ENCODE data around the gene ANK3. TPM values are rescaled to one million over a fixed set of nuclear protein-coding genes. Genes with fewer than 3 reads are reported as not detected.

ANK3 gene
- total and polyA plus RNA-seq, 2 experiments from 2014 or later, result 46.5 to 85.2 TPM

- TF ChIP-seq ZNF462 (CRISPR knock-in tag; IDR thresholded peaks at IDR 0.05) (no peak), STAT1 (IDR thresholded peaks at IDR 0.05; ENCODE audit: unreplicated experiment) (no peak)
Observed at GRCh38 chr10:60417024-60417423, 27.3 kb upstream of the ANK3 start (continued).

GRCh38 chr10:60414877-60415585, 25.4 kb upstream of the ANK3 start:
- no peaks in the 10 kb centered on the region for H3K36me3 Mint-ChIP-seq (ENCODE audit: low read depth)
- DNase-seq (ENCODE audit: low spot score) (peak; percentile 48), ATAC-seq (peak; percentile 71)
- Histone ChIP-seq H3K4me3 (no peak overlapping the region), H3K27ac (ENCODE audit: low read depth) (no peak overlapping the region), H2AFZ (no peak overlapping the region), H3K27me3 (ENCODE audit: insufficient read depth) (peaks cover 27% of the 10 kb centered on the region), H3K36me3 (ENCODE audit: insufficient read depth) (no peaks in the 10 kb centered on the region), H3K79me2 (replicated peaks; ENCODE audit: insufficient read depth) (no peaks in the 10 kb centered on the region), H3F3A (replicated peaks; ENCODE audit: low read depth) (no peaks in the 10 kb centered on the region), H3K9me2 (ENCODE audit: insufficient read depth) (no peaks in the 10 kb centered on the region), H3K4me2 (no peak overlapping the region), H3K4me1 (ENCODE audit: insufficient read depth) (peaks cover 6% of the 10 kb centered on the region), H4K20me1 (replicated peaks; ENCODE audit: insufficient read depth) (peaks cover 3% of the 10 kb centered on the region; the same call in 1 of the 2 replicates)
- peaks cover 22% of the 10 kb centered on the region for H3K27me3 Mint-ChIP-seq (ENCODE audit: insufficient read depth, low read depth, poor library complexity)
- TF ChIP-seq POLR2AphosphoS5 (IDR thresholded peaks at IDR 0.05; ENCODE audit: low read depth) (no peak), STAT1 (IDR thresholded peaks at IDR 0.05; ENCODE audit: unreplicated experiment) (no peak), CREB1 (CRISPR knock-in tag; IDR thresholded peaks at IDR 0.05; ENCODE audit: low read depth) (no peak), ETS1 (IDR thresholded peaks at IDR 0.05) (no peak), EZH2 (IDR thresholded peaks at IDR 0.05; ENCODE audit: low read depth, unreplicated experiment) (no peak), ZNF462 (CRISPR knock-in tag; IDR thresholded peaks at IDR 0.05) (no peak), EZH2phosphoT487 (IDR thresholded peaks at IDR 0.05; ENCODE audit: unreplicated experiment) (no peak)
- peaks cover 17% of the 10 kb centered on the region for H3K4me1 Mint-ChIP-seq
- no peaks in the 10 kb centered on the region for H3K9me3 Mint-ChIP-seq
- H3K4me3 Mint-ChIP-seq, result no peak overlapping the region
- no peak overlapping the region for H3K27ac Mint-ChIP-seq

Data from GM23338 (cell line).